Suprapubic skin (tissue), 4 donors: ENCODE measurements around the gene CDH4. TPM values are rescaled to one million over a fixed set of nuclear protein-coding genes. Genes with fewer than 3 reads are reported as not detected.
"Not testable (repeated sequence)": the region's sequence is repeated elsewhere in the genome, so short reads cannot be mapped to it uniquely, and the experiment has no call there.

Experiments
- DNase-seq, 2 donors: peaks; one replicate each; pipeline ENCODE4 v3.0.0-alpha.2; 2019; ENCODE audit warnings: low spot score in 2 of 2
- H3K27ac ChIP-seq: fragments of 200-600 bp; sonication (generic); one replicate; pipeline ENCODE4 v1.5.1; 2019
- H3K27me3 ChIP-seq: fragments of 200-600 bp; sonication (generic); one replicate; pipeline ENCODE4 v1.5.1; 2019
- H3K36me3 ChIP-seq: fragments of 200-600 bp; sonication (generic); one replicate; pipeline ENCODE4 v1.5.1; 2019
- H3K4me1 ChIP-seq: fragments of 200-600 bp; sonication (generic); one replicate; pipeline ENCODE4 v1.5.1; 2019
- H3K4me3 ChIP-seq: fragments of 200-600 bp; sonication (generic); one replicate; pipeline ENCODE4 v1.5.1; 2019; ENCODE audit warnings: mild to moderate bottlenecking
- H3K9me3 ChIP-seq: fragments of 200-600 bp; sonication (generic); one replicate; pipeline ENCODE4 v1.5.1; 2019
- CTCF ChIP-seq, 2 donors: fragments of 200-600 bp in 1 of 2; fragments of 450-650 bp in 1 of 2; sonication (generic) in 1 of 2; IDR thresholded peaks; one replicate each; pipeline ENCODE4 v1.5.1; 2016 to 2019; ENCODE audit warnings: antibody characterized with exemption in 2 of 2, mild to moderate bottlenecking in 1 of 2, moderate library complexity in 1 of 2
- EP300 ChIP-seq: sonication (generic); formaldehyde crosslinking; IDR thresholded peaks from one replicate; pipeline ENCODE4 v1.6.1; 2017; ENCODE audit warnings: antibody characterized with exemption
- POLR2A ChIP-seq, 2 donors: fragments of 450-650 bp; IDR thresholded peaks; one replicate each; pipeline ENCODE4 v1.6.1; 2017; ENCODE audit warnings: antibody characterized with exemption in 2 of 2, mild to moderate bottlenecking in 2 of 2, moderate library complexity in 2 of 2
- POLR2AphosphoS5 ChIP-seq, 3 donors: sonication (generic); formaldehyde crosslinking; IDR thresholded peaks; one replicate each; pipeline ENCODE4 v1.6.1; 2017; ENCODE audit warnings: antibody characterized with exemption in 3 of 3
- WGBS: methylation state at CpG from one replicate; pipeline ENCODE4 v1.1.5; 2018; 5-methylcytosine and 5-hydroxymethylcytosine counted together
- total RNA-seq, 4 donors: library from RNA; depleted of rRNA; stranded (reverse); fragments of >200 nt; gene quantifications; one replicate each; pipeline ENCODE4 v1.1.0, GENCODE V29; 2016

Gene CDH4
- total RNA-seq, 4 donors from 2014 or later: 0.91 to 5.9 (median 2.6) TPM

DNA sequence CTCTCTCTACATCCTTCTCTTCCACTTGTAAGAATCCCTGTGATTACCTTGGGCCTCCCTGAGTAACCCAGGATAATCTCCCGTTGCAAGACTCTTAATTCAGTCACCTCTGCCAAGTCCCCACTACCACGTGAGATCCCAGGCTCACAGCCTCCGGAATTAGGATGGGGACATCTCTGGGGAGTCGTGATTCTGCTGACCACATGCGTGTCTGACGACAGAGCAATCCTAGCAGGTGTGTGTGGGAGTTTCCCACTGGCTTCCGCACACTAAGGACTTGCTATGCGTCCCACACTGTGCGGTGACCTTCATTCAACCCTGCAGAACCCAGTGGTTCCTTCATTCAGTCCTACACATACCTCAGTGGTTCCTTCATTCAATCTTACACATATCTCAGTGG lies 11.9 kb downstream of the CDH4 start:
- 88% methylated on average over 9 of the region's 9 CpGs for WGBS
- peaks cover 60% of the 10 kb centered on the region for H3K27me3 ChIP-seq
- TF ChIP-seq CTCF (IDR thresholded peaks at IDR 0.05) (no peak), POLR2AphosphoS5 (IDR thresholded peaks at IDR 0.05) (no peak)

GRCh38 chr20:61267241-61267640 lies 15.2 kb downstream of the CDH4 start:
- H3K27ac ChIP-seq: no peak overlapping the region
- no peaks in the 10 kb centered on the region for H3K36me3 ChIP-seq
- no peaks in the 10 kb centered on the region for H3K9me3 ChIP-seq
- H3K4me1 ChIP-seq: no peaks in the 10 kb centered on the region
- 86% methylated on average over 6 of the region's 6 CpGs for WGBS
- no peak overlapping the region for H3K4me3 ChIP-seq
- no peak for DNase-seq
- peaks cover 38% of the 10 kb centered on the region for H3K27me3 ChIP-seq
- TF ChIP-seq POLR2A (IDR thresholded peaks at IDR 0.05): no peak
- no peak for TF ChIP-seq EP300
- TF ChIP-seq POLR2AphosphoS5 (IDR thresholded peaks at IDR 0.05): no peak
- TF ChIP-seq CTCF (IDR thresholded peaks at IDR 0.05): no peak

More for the DNA sequence above, 11.9 kb downstream of the CDH4 start:
- Histone ChIP-seq H3K4me1 (no peaks in the 10 kb centered on the region), H3K36me3 (no peaks in the 10 kb centered on the region), H3K9me3 (no peaks in the 10 kb centered on the region), H3K27ac (no peak overlapping the region), H3K4me3 (no peak overlapping the region)
- DNase-seq: no peak

DNA sequence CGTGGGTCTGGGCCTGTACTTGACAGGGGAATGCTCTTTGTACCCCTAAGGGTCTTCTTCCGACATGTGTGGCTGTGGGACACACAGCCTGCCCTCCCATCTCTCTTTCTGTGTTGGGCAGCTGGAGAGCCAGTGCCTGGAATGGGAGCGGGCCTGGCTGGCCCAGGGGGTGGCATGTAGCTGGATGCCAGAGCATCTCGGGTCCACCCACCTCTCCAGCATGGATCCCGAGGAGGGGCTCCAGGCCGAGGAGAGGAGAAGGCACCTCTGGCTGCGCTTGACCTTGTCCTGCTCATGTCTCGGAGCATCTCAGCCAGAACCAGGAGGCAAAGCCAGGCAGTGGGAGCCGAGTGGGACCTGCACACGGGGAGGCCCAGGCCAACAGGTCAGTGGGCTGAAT lies 16.0 kb downstream of the CDH4 start:
- no peaks in the 10 kb centered on the region for H3K9me3 ChIP-seq
- no peak for TF ChIP-seq POLR2A (IDR thresholded peaks at IDR 0.05)
- no peak overlapping the region for H3K27ac ChIP-seq
- 94% methylated on average over 5 of the region's 10 CpGs for WGBS
- H3K27me3 ChIP-seq: peaks cover 38% of the 10 kb centered on the region
- no peaks in the 10 kb centered on the region for H3K36me3 ChIP-seq
- no peak overlapping the region for H3K4me3 ChIP-seq
- DNase-seq: no peak
- no peaks in the 10 kb centered on the region for H3K4me1 ChIP-seq

DNA sequence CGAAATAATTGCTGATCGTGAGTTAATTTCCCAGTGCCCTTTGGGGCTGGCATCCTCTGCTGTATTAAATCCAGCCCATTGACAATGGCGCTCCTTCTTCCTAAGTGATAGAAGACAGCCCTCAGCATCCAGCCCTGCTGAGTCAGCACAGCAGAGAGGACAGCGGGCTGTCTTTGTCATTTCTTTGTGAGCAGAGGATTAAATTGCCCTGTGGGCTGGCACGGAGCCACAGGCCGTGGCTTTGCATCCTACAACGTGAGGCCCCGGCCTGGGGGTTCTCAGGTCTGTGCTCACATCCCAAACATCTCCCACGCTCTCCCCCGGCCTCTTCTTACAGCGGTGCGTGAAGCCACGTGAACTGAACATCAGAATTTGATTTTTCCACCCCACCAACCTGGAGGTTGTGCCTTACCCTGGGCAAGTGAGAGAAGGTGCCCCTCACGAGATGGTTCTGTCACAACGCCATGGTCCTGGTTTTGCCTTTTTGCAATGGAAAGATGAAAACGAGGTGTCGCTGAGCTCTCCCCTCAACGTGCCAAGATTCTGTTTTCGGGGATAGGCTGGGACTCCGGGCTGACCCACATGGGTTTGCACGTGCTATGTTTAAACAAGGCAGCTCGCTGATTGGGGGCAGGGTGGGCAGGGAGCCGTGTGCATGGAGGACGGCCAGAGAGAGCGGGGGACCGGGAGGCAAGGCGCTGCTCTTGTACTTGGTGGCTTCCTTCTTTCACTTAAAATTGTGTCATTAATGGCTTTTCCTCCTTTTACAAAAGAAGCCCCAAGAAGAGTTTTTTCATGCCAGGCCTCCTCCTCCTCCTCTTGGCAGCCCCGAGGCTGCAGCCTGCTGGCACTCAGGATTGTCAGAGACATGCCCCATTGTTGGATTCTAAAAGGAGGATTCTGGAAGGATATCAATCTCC lies 19.5 kb downstream of the CDH4 start:
- H3K36me3 ChIP-seq: no peaks in the 10 kb centered on the region
- H3K27me3 ChIP-seq: peaks cover 21% of the 10 kb centered on the region
- TF ChIP-seq POLR2AphosphoS5 (IDR thresholded peaks at IDR 0.05) (no peak), EP300 (no peak), CTCF (IDR thresholded peaks at IDR 0.05) (no peak), POLR2A (IDR thresholded peaks at IDR 0.05) (no peak)

GRCh38 chr20:61273024-61273423 lies 21.0 kb downstream of the CDH4 start:
- 85% methylated on average over 7 of the region's 7 CpGs for WGBS
- not testable (repeated sequence) for H3K27ac ChIP-seq, H3K4me1 ChIP-seq, H3K4me3 ChIP-seq, H3K9me3 ChIP-seq, H3K36me3 ChIP-seq, DNase-seq
- H3K27me3 ChIP-seq: peaks cover 13% of the 10 kb centered on the region

More for the DNA sequence above, 19.5 kb downstream of the CDH4 start:
- no peak overlapping the region for H3K27ac ChIP-seq
- H3K4me3 ChIP-seq: no peak overlapping the region
- no peaks in the 10 kb centered on the region for H3K9me3 ChIP-seq
- no peak for DNase-seq
- 41% methylated on average over 23 of the region's 28 CpGs for WGBS
- no peaks in the 10 kb centered on the region for H3K4me1 ChIP-seq

- H3K4me3 ChIP-seq, H3K27ac ChIP-seq, H3K9me3 ChIP-seq, H3K36me3 ChIP-seq, H3K4me1 ChIP-seq, DNase-seq: not testable (repeated sequence)
- WGBS: 93% methylated on average over 1 of the region's 1 CpG
- H3K27me3 ChIP-seq: peaks cover 16% of the 10 kb centered on the region
Measured at GRCh38 chr20:61273666-61274065, 21.6 kb downstream of the CDH4 start.

- H3K9me3 ChIP-seq: no peaks in the 10 kb centered on the region
- H3K27ac ChIP-seq: no peak overlapping the region
- peaks cover 20% of the 10 kb centered on the region for H3K27me3 ChIP-seq
- H3K4me1 ChIP-seq: no peaks in the 10 kb centered on the region
- WGBS: 91% methylated on average over 8 of the region's 8 CpGs
- no peak for TF ChIP-seq POLR2AphosphoS5 (IDR thresholded peaks at IDR 0.05)
- TF ChIP-seq CTCF (IDR thresholded peaks at IDR 0.05): no peak
- no peak for TF ChIP-seq EP300
- TF ChIP-seq POLR2A (IDR thresholded peaks at IDR 0.05): no peak
- no peaks in the 10 kb centered on the region for H3K36me3 ChIP-seq
- no peak overlapping the region for H3K4me3 ChIP-seq
- DNase-seq: no peak
Measured at GRCh38 chr20:61274326-61274725, 22.3 kb downstream of the CDH4 start.
